ENCODE results near the gene GATAD2A.

GATAD2A gene

GRCh38 chr19:19420570-19421298 is 15.3 kb downstream of the GATAD2A start:
- DNase-seq (ENCODE audit: low read depth in 3 of 3, low spot score in 1 of 3): no peak

DNA sequence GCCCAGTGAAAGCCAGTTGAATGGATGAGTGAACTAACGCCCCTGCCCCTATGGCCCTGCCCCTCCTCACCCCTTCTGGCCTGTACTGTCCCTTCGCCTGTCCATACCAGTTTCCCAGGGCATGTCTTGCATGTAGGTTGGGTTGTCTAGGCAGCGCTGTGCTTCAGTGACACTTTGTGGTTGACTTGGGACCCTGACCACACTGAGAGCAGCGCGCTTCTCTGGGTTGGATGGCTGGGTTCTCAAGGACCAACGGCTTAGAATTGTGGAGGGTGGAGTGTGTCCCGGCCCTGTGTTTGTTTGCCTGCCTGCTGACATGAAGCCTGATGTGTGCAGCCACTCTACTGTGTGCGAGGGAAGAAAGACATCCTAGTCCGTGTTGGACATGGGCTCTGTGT is 15.8 kb downstream of the GATAD2A start:
- no peak for DNase-seq (ENCODE audit: low read depth in 3 of 3, low spot score in 1 of 3)

DNA sequence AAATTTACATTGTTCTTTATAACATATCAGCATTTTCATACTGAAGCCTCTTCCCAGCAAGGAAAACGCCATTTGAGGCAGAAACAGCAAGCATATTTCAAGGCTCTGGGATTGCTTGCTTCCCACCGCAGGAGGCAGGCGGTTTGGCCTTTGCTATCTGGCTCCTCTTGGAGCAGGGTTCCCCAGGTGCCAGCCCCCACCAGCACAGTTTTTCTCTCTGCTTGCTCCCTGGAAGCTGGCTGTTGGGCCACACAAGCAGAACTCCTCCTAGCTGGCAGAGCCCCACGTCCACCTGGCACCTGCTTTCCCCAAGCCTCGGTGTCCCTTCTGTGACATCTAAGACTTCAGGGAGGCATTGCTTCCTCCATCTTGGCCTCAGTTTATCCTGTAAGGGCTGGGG is 16.7 kb downstream of the GATAD2A start:
- no peak for DNase-seq (ENCODE audit: low read depth in 3 of 3, low spot score in 1 of 3)

DNA sequence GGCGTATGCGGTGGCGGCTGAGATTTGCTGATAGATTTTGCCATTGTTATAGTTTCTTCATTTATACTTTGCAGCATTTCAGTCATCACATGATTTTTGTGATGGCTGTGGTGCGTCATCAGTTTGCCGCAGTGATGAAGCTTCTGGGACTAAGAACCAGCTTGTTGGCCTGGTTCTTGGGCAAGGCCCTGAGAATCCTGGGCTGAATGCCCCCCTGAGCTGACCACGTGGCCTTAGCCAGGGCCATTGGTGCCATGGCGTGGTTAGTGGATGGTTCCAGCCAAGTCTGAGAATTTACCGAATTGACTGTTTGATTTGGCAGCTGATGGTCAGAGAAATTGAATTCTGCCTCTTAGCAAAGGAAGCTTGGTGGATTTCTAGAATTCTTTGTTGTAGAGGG is 17.8 kb downstream of the GATAD2A start:
- DNase-seq (ENCODE audit: low read depth in 3 of 3, low spot score in 1 of 3): no peak

DNA sequence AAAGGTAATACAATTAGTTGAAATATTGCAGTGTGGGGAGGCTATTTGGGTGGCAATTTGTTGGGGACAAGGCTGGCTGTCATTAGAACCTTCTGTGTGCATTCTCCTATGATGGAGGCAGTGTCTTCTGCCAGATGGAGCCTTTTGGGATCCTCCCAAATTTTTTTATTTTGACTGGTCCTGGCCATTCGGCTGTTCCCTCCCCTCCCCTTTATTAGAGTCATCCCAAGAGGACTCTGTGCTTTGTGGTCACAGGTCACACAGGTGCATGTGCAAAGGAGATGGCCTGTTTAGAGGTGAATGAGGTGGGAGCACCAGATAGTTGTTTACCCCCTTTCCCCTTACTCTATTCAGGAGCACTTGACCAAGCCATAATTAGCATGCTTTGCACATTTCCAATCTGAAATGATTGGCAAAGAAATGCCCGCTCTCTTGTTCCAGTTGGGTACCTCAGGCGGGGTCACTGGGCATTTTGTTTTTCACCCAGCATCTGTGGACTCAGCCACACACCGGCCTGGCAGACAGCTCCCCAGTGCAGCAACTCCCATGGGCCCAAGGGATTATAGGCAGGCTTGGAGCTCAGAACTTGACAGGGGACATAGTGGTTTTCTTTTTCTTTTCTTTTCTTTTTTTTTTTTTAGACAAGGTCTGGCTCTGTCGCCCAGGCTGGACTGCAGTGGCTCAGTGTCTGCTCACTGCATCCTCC is 19.8 kb downstream of the GATAD2A start:
- no peak for DNase-seq (ENCODE audit: low read depth in 3 of 3, low spot score in 1 of 3)

GRCh38 chr19:19426216-19426615 is 20.7 kb downstream of the GATAD2A start:
- DNase-seq (ENCODE audit: low read depth in 3 of 3, low spot score in 1 of 3): no peak

DNA sequence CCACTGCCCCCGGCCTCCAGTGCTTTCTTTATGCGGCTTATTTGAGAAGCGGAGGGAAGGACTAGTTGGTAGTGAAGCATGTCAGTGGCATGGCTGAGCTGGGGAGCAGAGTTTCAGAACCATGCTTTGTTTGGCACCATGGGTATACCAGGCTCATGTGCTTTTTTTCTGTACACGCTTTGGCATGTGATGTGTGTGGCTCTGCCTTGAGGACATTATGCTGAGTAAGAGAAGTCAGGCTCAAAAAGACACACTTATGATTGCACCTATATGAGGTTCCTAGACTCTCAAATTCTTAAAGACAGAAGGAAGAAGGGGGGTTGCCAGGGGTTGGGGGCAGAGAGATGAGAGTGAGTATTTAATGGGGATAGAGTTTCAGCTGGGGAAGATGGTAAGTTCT is 21.3 kb downstream of the GATAD2A start:
- no peak for DNase-seq (ENCODE audit: low read depth in 3 of 3, low spot score in 1 of 3)

DNA sequence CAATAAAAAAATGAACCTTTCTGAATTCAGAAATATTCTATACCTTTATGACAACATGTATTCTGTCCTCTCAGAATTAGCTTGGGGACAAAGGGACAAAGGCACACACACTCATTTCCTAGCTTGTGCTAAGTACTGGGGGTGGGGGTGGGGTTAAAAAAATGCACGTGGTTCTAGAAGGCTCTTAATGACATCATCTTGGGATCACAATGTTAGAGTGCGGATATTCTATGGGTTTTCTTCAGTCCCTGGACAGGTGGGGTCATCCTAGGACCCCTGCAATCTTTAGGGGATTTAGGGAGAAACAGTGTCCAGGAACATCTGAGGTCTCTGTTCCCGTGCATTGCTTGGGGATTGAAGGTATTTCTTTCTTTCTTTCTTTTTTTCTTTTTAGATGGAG is 21.8 kb downstream of the GATAD2A start:
- DNase-seq (ENCODE audit: low read depth in 3 of 3, low spot score in 1 of 3): no peak

DNA sequence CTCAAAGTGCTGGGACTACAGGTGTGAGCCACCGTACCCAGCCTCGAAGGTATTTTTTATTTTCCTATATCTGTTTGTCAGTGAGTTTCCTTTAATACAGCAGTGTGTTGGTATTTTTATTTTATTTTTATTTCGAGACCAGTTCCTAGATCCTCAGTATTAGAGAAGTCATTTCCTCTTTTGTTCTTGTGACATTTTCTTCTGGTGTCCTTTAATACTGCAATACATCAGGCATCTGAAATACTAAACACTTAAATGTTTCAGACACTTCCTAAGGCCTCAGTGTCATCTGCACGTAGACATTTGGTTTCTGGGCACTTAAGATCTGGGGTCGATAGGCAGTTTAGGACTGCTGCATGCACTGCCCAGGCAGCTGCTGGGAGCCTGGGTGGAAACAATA is 22.5 kb downstream of the GATAD2A start:
- DNase-seq (ENCODE audit: low read depth in 3 of 3, low spot score in 1 of 3): no peak

- DNase-seq (ENCODE audit: low read depth in 3 of 3, low spot score in 1 of 3): no peak
Measured at GRCh38 chr19:19428746-19429145, 23.3 kb downstream of the GATAD2A start.

GRCh38 chr19:19429361-19429760 is 23.9 kb downstream of the GATAD2A start:
- DNase-seq (ENCODE audit: low read depth in 3 of 3, low spot score in 1 of 3): no peak

DNA sequence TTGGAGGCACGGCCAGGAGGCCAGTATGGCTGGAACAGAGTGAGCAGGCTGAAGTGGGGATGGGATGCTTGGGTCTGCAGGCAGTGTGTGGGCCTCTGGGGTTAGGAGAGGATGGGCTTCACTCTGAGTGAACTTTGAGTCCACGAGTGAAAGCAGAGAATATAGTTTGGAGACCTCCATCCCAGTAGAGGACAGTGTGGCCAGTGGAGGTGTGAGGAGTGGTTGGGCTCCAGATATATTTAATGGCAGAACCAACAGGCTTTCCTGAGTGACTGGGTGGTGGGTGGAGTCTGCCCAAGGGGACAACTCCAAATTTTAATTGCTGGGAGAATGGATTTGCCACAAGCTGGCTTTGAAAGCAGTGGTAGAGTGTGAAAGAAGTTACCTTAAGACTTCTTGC is 27.3 kb downstream of the GATAD2A start:
- DNase-seq (ENCODE audit: low read depth in 3 of 3, low spot score in 1 of 3): no peak

DNA sequence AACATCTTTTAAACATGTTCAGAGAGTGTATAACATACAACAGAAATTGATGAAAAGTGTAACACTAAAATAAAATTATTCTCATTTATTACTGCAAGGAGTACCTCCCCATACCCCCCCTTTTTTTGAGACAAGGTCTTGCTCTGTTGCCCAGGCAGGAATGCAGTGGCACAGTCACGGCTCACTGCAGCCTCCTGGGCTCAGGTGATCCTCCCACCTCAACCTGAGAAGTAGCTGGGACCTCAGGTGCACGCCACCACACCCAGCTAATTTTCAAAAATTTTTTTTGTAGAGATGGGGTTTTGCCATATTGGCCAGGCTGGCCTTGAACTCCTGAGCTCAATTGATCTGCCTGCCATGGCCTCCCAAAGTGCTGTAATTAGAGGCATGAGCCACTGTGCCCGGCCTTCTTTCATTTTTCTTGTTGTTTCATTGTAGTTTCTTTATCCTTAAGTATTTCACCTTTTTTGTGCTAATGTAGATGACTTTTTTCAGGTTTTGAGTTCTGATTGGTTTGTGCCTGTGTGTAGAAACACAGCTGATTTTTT is 28.3 kb downstream of the GATAD2A start:
- DNase-seq (ENCODE audit: low read depth in 3 of 3, low spot score in 1 of 3): no peak

DNA sequence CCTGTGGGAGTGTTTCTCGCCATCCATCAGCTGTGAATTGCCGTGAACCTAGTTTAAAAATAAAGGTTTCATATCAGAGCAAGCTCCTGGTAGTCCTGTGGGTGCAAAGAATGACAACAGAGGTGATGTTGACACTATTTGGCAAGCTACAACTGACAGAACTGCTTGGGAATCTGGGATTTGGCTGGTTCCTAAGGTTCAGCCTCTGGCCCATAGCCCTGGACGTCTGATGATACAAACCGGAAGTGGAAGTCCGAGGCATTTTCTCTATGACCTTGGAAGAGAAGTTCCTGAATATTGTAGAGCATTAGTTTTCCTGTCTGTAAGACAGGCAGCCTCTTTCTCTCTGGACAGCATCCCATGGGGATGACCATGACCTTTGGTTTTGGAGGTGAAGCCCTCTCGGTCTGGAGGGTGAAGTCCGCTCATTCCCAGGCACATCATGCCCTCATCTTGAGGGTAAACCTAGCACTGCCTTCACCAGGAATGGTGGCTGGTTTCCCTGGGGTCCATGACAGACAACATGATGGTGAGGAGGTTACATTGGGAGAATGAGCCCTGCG is 29.1 kb downstream of the GATAD2A start:
- no peak for DNase-seq (ENCODE audit: low read depth in 3 of 3, low spot score in 1 of 3)

DNA sequence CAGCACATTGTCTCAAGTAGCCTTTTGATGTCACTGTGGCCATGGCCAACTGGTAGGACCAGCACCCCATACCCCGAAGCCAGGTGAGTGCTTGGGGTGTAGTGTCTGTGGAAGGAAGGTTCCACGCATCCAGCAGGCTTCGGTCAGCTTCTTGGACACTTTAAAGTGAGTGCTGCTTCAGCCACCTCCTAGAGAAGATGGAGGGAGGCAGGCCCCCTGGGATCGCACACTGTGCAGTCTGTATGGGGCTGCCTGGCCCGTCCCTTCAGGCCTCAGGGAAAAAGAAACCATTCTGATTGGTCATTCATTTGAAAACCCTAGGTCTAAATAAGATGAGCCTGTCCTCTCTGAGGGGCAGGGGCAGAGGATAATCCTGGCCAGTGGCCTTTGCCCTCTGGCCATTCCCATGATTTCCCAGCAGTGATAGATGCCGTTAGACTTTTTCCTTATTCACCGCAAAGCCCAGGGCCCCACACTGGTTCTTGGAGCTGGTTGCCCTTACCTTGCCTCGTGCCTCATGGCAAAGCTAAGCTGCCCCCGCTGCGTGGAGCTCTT is 30.7 kb downstream of the GATAD2A start:
- DNase-seq (ENCODE audit: low read depth in 3 of 3, low spot score in 1 of 3): no peak

DNA sequence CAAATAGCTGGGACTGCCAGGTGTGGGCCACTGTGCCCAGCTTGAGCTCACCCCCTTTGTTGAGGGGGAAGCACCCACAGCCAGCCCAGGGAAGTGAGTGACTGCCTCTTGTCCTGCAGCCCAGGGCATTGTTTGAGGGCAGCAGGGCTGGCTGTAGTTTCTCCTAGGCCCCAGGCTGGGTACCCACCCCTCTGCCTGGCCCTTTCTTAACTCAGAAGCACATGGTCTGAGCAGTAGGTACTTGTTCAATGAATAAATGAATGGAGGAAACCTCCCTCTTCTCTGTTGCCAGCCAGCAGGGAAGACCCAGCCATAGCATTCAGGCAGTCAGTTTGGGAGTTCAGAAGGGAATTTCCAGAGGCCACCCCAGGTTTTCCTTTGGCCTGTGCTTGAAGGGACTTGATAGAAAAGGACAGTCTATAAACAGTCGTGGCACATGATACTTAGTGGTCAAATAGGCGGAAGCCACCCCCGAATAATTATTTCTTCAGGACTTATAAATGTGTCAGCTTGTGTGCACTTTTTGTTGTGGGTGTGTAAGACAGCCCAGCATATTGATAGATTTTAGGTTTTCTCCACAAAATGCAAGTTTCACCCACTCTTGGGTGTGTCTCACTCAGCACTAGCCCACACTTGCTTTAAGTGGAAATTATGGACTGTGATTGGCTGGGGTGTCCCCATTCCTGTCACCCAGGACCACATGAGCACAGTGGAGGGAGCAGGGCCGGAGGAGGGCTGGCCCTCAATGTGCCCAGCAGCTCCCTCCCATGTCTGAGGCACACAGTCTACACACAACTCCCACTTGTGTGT is 33.1 kb downstream of the GATAD2A start:
- DNase-seq (ENCODE audit: low read depth in 3 of 3, low spot score in 1 of 3): no peak

- no peak for DNase-seq (ENCODE audit: low read depth in 3 of 3, low spot score in 1 of 3)
Measured at GRCh38 chr19:19439176-19439482, 33.7 kb downstream of the GATAD2A start.

- no peak for DNase-seq (ENCODE audit: low read depth in 3 of 3, low spot score in 1 of 3)
Measured at GRCh38 chr19:19443283-19443682, 37.8 kb downstream of the GATAD2A start.

DNA sequence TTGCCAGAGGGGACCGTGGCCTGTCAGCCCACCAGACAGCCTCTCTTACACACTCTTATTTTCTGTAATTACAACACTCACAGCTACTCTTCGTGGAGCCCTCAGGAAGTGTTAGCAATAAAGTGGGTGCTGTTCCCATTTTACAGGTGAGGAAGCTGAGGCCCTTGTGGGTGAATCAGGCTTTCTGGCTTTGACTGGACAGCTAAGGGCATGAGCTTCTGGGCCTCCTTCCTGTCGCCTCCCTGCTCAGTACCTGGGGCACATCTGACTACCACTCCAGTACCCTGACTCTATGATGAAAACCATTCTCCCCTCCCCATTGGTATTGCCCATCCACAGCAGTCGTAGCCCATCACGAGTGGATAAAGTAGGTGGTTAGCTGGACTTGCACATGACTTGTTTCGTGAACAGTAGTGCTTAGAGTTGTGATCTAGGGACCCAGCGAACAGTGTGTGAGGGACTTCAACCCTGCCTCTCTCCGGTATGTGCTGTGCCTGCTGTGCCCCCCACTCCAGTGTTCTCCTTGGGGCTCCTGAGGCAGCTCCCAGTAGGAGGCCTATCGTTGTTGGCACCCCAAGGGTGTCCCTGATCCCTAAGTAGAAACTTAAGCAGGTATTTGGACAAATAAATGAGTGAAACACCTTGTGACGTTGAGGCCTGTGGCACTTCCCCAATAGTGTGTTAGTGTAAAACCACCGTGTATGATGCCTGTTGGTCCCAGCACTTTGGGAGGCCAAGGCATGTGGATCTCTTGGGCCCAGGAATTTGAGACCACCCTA is 38.6 kb downstream of the GATAD2A start:
- DNase-seq (ENCODE audit: low read depth in 3 of 3, low spot score in 1 of 3): no peak

DNA sequence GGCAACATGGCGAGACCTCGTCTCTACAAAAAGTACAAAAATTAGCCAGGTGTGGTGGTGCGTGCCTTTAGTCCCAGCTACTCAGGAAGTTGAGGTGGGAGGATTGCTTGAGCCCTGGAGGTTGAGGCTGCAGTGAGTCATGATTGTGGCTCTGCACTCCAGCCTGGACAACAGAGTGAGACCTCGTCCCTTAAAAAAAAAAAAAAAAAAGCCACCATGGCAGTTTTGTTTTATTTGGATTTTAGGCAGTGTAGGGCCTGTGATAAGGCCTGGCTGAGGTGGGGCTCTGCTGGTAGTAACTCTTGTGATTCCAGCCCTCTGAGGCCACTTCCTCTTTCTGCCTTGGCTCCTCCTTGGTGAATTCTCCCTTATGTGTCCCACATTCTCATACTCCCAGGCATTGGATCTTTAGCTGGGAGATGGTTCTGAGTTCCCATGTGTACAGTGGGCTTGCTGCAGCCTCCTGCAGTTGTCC is 39.2 kb downstream of the GATAD2A start:
- DNase-seq (ENCODE audit: low read depth in 3 of 3, low spot score in 1 of 3): no peak

Measured in stimulated activated CD4-positive, alpha-beta T cell treated with anti-CD3 and anti-CD28 coated beads, TNF-alpha, amount 100 ng/mL, for 1 hour (primary cell).